SH-SY5Y (cell line): ENCODE data around the gene DGLUCY.

Source experiments
- GATA2 ChIP-seq: IDR thresholded peaks from 2 replicates; pipeline ENCODE4 v1.6.1; 2011; ENCODE audit warnings: mild to moderate bottlenecking, low read depth, low read length
- GATA3 ChIP-seq: IDR thresholded peaks from 2 replicates; pipeline ENCODE4 v1.6.1; 2011; ENCODE audit warnings: low read depth, mild to moderate bottlenecking, low read length, moderate library complexity

DNA sequence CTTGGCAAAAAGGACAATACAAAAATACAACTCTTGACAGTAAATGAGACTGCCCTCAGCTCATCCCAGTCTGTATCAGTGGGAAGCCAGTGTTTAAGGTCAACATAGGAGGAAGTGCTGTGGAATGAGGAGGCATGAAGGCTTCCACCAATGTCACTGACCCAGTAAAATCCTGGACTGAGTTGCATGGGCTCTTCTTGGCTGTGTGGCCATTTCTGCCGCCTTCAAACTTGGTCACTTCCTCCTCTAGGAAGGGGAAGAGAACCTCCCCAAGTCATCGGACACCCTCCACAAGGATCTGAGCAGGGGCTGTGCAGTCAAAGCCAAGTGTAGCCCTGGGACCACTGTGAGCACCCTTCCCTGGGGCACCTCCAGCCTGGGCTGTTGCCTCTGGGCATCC lies 118.7 kb downstream of the DGLUCY start:
- TF ChIP-seq GATA3 (no peak), GATA2 (no peak)
